ENCODE results near the gene CHCHD6.
A peak's percentile ranks its signal among the peaks of the same experiment; 100 is the strongest.

- TF ChIP-seq POLR2AphosphoS5 (IDR thresholded peaks at IDR 0.05; ENCODE audit: low read depth, low read length) (no peak), CTCF (IDR thresholded peaks at IDR 0.05 in 2 of 3, conservative IDR thresholded peaks at IDR 0.05 in 1 of 3; ENCODE audit: borderline replicate concordance in 1 of 3, insufficient read depth in 1 of 3, low read depth in 2 of 3, low read length in 2 of 3) (peak; percentile 90 to 91 (median 90)), REST (IDR thresholded peaks at IDR 0.05; ENCODE audit: low read depth) (no peak), POLR2A (IDR thresholded peaks at IDR 0.05; ENCODE audit: borderline replicate concordance, extremely low read depth, insufficient read depth, insufficient read length) (no peak), EZH2 (IDR thresholded peaks at IDR 0.05) (no peak), EGR1 (IDR thresholded peaks at IDR 0.05; ENCODE audit: low read depth) (no peak), SRF (IDR thresholded peaks at IDR 0.05; ENCODE audit: low read depth) (no peak), YY1 (IDR thresholded peaks at IDR 0.05; ENCODE audit: extremely low read depth, insufficient replicate concordance, low read depth, low read length) (no peak), EZH2phosphoT487 (IDR thresholded peaks at IDR 0.05; ENCODE audit: borderline replicate concordance) (no peak), SIN3A (IDR thresholded peaks at IDR 0.05; ENCODE audit: low read depth) (no peak), CEBPB (IDR thresholded peaks at IDR 0.05; ENCODE audit: low read depth) (no peak), RAD21 (IDR thresholded peaks at IDR 0.05; ENCODE audit: low read depth) (peak; percentile 93)
Measured at GRCh38 chr3:126679318-126679751, 24.7 kb upstream of the CHCHD6 start.

Data from HCT116 (cell line).